ENCODE results near the gene HGFAC.

GRCh38 chr4:3404546-3404945, 37.2 kb upstream of the HGFAC start:
- TF ChIP-seq CTCF (IDR thresholded peaks at IDR 0.05), result no peak
- no peak for TF ChIP-seq FOXP1 (CRISPR knock-in tag; IDR thresholded peaks at IDR 0.05; ENCODE audit: borderline replicate concordance)
- TF ChIP-seq ATF3 (CRISPR knock-in tag; conservative IDR thresholded peaks at IDR 0.05), result no peak
- TF ChIP-seq NFYB (CRISPR knock-in tag; conservative IDR thresholded peaks at IDR 0.05; ENCODE audit: low read depth), result no peak
- TF ChIP-seq SMAD3 (CRISPR knock-in tag; IDR thresholded peaks at IDR 0.05; ENCODE audit: borderline replicate concordance), result no peak
- TF ChIP-seq ZNF512 (CRISPR knock-in tag; IDR thresholded peaks at IDR 0.05; ENCODE audit: borderline replicate concordance), result no peak
- no peak for TF ChIP-seq ZNF396 (CRISPR knock-in tag; IDR thresholded peaks at IDR 0.05; ENCODE audit: borderline replicate concordance)
- TF ChIP-seq ZBTB21 (CRISPR knock-in tag; IDR thresholded peaks at IDR 0.05; ENCODE audit: borderline replicate concordance), result no peak
- TF ChIP-seq SP1 (CRISPR knock-in tag; conservative IDR thresholded peaks at IDR 0.05), result no peak
- TF ChIP-seq NR3C1 (CRISPR knock-in tag; conservative IDR thresholded peaks at IDR 0.05; ENCODE audit: low read depth), result no peak
- TF ChIP-seq ZNF532 (CRISPR knock-in tag; IDR thresholded peaks at IDR 0.05; ENCODE audit: borderline replicate concordance), result no peak

Measured in WTC11 (cell line).